Ectodermal cell (in vitro differentiated cells): ENCODE measurements around the gene KDM4C.
"Not testable (repeated sequence)": the region's sequence is repeated elsewhere in the genome, so short reads cannot be mapped to it uniquely, and the experiment has no call there.

ENCODE experiments used
- H3K27ac ChIP-seq: 2 replicates; pipeline ENCODE4 v1.7.0; 2013; ENCODE audit warnings: mild to moderate bottlenecking, low read depth, low read length; ENCODE audit not compliant: insufficient read depth, poor library complexity, severe bottlenecking
- H3K27me3 ChIP-seq: 2 replicates; pipeline ENCODE4 v1.7.0; 2013; ENCODE audit warnings: mild to moderate bottlenecking, low read length; ENCODE audit not compliant: insufficient read depth, control insufficient read depth, poor library complexity, severe bottlenecking
- H3K36me3 ChIP-seq: one replicate; pipeline ENCODE4 v1.7.0; 2013; ENCODE audit warnings: low read length; ENCODE audit not compliant: control insufficient read depth, insufficient read depth
- H3K4me1 ChIP-seq: one replicate; pipeline ENCODE4 v1.7.0; 2013; ENCODE audit warnings: low read length; ENCODE audit not compliant: control insufficient read depth, insufficient read depth
- H3K4me3 ChIP-seq: 2 replicates; pipeline ENCODE4 v1.7.0; 2013; ENCODE audit warnings: low read depth, low read length, control low read depth; ENCODE audit not compliant: insufficient read depth
- H3K9me3 ChIP-seq: 2 replicates; pipeline ENCODE4 v1.7.0; 2013; ENCODE audit warnings: mild to moderate bottlenecking, low read length, moderate library complexity; ENCODE audit not compliant: control insufficient read depth
- WGBS, 2 experiments: methylation state at CpG; one replicate each; pipeline ENCODE4 v1.1.7; 2013; ENCODE audit warnings: missing lambda C conversion rate in 2 of 2; 5-methylcytosine and 5-hydroxymethylcytosine counted together

KDM4C gene

DNA sequence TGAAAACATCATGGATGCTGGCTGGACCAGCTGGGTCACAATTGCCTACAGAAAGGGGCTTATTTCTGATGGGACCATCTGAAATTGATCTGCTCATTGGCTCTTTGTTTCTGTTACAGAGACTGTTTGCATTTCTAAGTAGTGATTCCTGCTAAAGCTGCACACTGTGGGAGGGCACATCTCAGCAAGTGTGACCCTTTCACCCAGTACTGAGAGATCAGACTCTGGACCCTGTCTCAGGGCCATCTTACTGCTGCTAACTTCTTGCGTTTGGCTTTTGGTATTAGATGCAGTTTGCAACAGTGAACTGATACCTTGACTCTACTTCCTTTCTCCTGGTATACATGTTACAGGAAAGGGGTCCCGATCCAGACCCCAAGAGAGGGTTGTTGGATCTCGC, 24.5 kb upstream of the KDM4C start:
- H3K27ac ChIP-seq, result no peak overlapping the region
- WGBS, 2 experiments, result 94 to 96% methylated on average over 3 of the region's 3 CpGs
- H3K9me3 ChIP-seq, result no peaks in the 10 kb centered on the region
- H3K27me3 ChIP-seq, result no peaks in the 10 kb centered on the region
- no peak overlapping the region for H3K4me3 ChIP-seq
- no peaks in the 10 kb centered on the region for H3K36me3 ChIP-seq
- H3K4me1 ChIP-seq, result no peaks in the 10 kb centered on the region

- Histone ChIP-seq H3K4me1 (no peaks in the 10 kb centered on the region), H3K4me3 (no peak overlapping the region), H3K27ac (no peak overlapping the region), H3K9me3 (no peaks in the 10 kb centered on the region), H3K27me3 (no peaks in the 10 kb centered on the region), H3K36me3 (no peaks in the 10 kb centered on the region)
- 94 to 95% methylated on average over 6 of the region's 6 CpGs for WGBS, 2 experiments
These were observed 23.9 kb upstream of the KDM4C start for GRCh38 chr9:6733831-6734230.

GRCh38 chr9:6735422-6735821, 22.4 kb upstream of the KDM4C start:
- Histone ChIP-seq H3K9me3 (no peaks in the 10 kb centered on the region), H3K4me1 (no peaks in the 10 kb centered on the region), H3K4me3 (no peak overlapping the region), H3K36me3 (no peaks in the 10 kb centered on the region), H3K27me3 (no peaks in the 10 kb centered on the region), H3K27ac (no peak overlapping the region)
- WGBS, 2 experiments, result 93 to 96% methylated on average over 3 of the region's 3 CpGs

DNA sequence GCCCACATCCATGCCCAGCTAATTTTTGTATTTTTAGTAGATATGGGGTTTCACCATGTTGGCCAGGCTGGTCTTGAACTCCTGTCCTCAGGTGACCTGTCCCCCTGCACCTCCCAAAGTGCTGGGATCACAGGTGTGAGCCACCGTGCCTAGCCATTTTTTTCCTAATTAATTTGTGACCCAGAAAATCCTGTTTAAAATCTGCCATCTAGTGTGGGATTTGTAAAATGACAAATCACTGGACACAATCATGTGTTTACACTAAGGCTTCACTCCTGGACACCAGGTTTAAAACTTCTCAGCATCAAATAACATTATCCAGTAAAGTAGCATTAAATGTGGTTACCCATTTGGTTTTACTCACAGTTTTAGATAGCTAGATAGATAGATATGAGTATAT, 18.6 kb upstream of the KDM4C start:
- Histone ChIP-seq H3K27ac (no peak overlapping the region), H3K4me3 (no peak overlapping the region), H3K27me3 (no peaks in the 10 kb centered on the region), H3K36me3 (no peaks in the 10 kb centered on the region), H3K4me1 (no peaks in the 10 kb centered on the region), H3K9me3 (no peaks in the 10 kb centered on the region)
- 70 to 82% methylated on average over 1 of the region's 1 CpG for WGBS, 2 experiments

GRCh38 chr9:6748861-6749260, 8.9 kb upstream of the KDM4C start:
- not testable (repeated sequence) for H3K27me3 ChIP-seq, H3K27ac ChIP-seq, H3K4me1 ChIP-seq, H3K36me3 ChIP-seq, H3K4me3 ChIP-seq, H3K9me3 ChIP-seq
- WGBS, 2 experiments, result 92 to 94% methylated on average over 8 to 9 of the region's 9 CpGs

GRCh38 chr9:6754861-6755260, 2.9 kb upstream of the KDM4C start:
- H3K36me3 ChIP-seq, H3K4me1 ChIP-seq, H3K4me3 ChIP-seq, H3K9me3 ChIP-seq, H3K27ac ChIP-seq: not testable (repeated sequence)
- WGBS, 2 experiments, result 90 to 92% methylated on average over 10 of the region's 10 CpGs
- H3K27me3 ChIP-seq, result peaks cover 12% of the 10 kb centered on the region

GRCh38 chr9:6757132-6757455, 679 bp upstream of the KDM4C start:
- peak overlapping the region; percentile 88 for H3K27ac ChIP-seq
- H3K4me3 ChIP-seq, result peak overlapping the region; percentile 81
- 2 to 4% methylated on average over 14 of the region's 14 CpGs for WGBS, 2 experiments
- no peaks in the 10 kb centered on the region for H3K4me1 ChIP-seq
- H3K9me3 ChIP-seq, result no peaks in the 10 kb centered on the region
- H3K27me3 ChIP-seq, result peaks cover 15% of the 10 kb centered on the region
- H3K36me3 ChIP-seq, result no peaks in the 10 kb centered on the region

DNA sequence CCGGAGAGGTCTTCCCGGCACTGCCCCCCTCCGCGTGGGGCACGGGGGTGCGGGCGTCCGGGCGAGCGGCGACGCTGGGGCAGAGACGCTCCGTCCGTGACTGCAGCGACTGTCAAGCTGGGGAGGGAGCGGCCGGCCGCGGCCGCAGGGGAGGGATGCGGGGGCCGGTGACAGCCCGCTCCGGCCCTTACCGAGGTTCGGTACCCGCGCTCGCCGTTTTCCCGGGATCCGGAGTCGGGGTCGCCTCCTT, 400 bp downstream of the KDM4C start:
- H3K4me3 ChIP-seq, result peak overlapping the region; percentile 81
- WGBS, 2 experiments, result 0% methylated on average over 35 of the region's 35 CpGs
- H3K36me3 ChIP-seq, result no peaks in the 10 kb centered on the region
- no peaks in the 10 kb centered on the region for H3K9me3 ChIP-seq
- H3K4me1 ChIP-seq, result no peaks in the 10 kb centered on the region
- H3K27me3 ChIP-seq, result peaks cover 15% of the 10 kb centered on the region
- no peak overlapping the region for H3K27ac ChIP-seq

- Histone ChIP-seq H3K27ac (no peak overlapping the region), H3K36me3 (no peaks in the 10 kb centered on the region), H3K4me1 (no peaks in the 10 kb centered on the region), H3K9me3 (no peaks in the 10 kb centered on the region), H3K4me3 (peak overlapping the region; percentile 81), H3K27me3 (peaks cover 15% of the 10 kb centered on the region)
- 0 to 1% methylated on average over 42 of the region's 42 CpGs for WGBS, 2 experiments
These were observed 868 bp downstream of the KDM4C start for GRCh38 chr9:6758498-6759184.

GRCh38 chr9:6759185-6759977, 1.6 kb downstream of the KDM4C start:
- 38% methylated on average over 26 of the region's 27 CpGs for WGBS, 2 experiments
- H3K27ac ChIP-seq, result no peak overlapping the region
- no peaks in the 10 kb centered on the region for H3K36me3 ChIP-seq

More at GRCh38 chr9:6759185-6759977, 1.6 kb downstream of the KDM4C start:
- Histone ChIP-seq H3K4me3 (peak overlapping the region; percentile 81), H3K9me3 (no peaks in the 10 kb centered on the region), H3K27me3 (peaks cover 15% of the 10 kb centered on the region), H3K4me1 (no peaks in the 10 kb centered on the region)
